ENCODE measurements around the gene AUNIP.

DNA sequence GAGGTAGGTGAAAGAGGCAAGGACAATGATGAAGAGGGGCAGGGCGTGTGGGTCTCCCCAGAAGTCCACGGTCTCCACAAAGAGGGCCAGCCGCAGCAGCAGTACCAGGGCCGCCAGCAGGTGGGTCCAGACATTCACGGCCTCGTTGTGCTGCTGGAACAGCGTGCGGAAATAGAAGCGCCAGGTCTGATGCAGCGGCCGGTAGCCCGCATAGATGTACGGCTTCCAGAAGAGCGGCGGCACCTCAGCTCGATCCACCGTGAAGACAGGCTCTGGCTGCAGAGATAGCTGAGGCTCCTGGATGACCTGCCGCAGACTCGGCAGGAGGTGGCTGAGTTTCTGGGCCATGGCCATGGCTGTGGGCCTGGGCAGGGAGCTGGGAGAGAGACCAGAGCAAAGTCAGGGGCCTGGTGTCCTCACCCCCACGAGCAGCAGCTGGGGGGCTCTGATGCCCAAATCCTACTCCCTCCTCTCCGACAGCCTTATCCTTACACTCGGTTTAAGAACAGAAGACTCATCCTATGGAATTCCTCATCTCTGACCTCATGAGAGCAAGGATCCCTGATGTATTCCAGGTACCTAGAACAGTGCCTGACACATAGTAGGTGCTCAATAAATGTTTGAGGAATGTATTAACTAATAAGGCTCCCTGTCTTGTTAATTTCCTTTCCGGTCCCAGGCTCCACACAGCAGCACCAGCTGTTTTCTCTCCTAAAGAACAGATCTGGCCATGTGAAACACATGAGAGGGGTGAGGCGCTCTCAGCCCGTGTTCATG lies 4.4 kb upstream of the AUNIP start:
- TF ChIP-seq CTCF (conservative IDR thresholded peaks at IDR 0.05 in 1 of 2, IDR thresholded peaks at IDR 0.05 in 1 of 2; ENCODE audit: low read depth in 1 of 2, low read length in 2 of 2) (no peak), EZH2 (IDR thresholded peaks at IDR 0.05; ENCODE audit: low read length, missing control alignments) (no peak)
